Activated T-cell treated with anti-CD3 and anti-CD28 coated beads for 1 hour (primary cell): Measurements from ENCODE around the gene UBXN2A.
"Not testable (repeated sequence)": the region's sequence is repeated elsewhere in the genome, so short reads cannot be mapped to it uniquely, and the experiment has no call there.

ENCODE experiments used
- DNase-seq: peaks from one replicate; pipeline ENCODE4 v3.0.0-alpha.2; 2020; ENCODE audit warnings: low read depth

UBXN2A gene

DNA sequence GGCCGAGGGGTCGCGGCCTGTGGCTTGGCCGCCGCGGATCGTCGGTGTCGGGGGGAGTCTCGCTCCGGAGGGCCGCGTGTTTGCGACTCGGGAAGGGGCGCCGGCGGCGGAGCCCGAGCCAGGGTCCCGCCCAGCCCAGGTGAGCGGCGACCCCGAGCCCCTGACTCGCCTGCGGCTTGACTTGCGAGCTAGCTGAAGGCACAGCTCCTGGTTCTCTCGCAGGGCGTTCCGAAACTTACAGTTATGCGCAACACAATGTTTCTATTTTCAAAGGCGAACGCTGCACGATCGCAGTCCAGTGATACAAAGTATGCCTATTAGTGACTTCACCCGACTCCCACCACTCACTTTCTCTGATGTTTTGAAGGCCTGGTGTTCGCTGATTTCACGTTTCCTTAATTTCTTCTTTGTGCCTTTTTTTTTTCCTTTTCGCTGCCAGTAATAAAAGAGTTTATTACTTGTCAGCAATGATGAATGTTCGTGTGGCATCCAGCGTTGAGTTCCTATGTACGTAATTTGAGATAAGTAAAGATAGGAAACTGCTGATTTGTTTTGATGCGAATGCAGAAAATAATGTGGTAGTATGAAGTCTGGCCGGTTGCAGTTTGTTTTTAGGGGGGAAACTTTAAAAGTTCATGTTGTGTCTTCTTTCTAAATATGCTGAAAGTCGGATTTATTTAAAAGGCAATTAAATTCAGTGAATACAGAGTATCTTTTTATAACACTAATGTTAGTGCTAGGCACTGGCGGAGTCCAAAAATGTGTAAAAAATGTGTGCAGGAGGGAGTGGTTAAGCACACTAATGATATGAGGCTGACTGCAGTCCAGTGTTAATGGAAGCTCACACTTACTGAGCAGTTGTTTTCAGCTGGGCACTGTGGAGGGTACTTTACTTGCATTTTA is 706 bp downstream of the UBXN2A start:
- no peak for DNase-seq

GRCh38 chr2:23941644-23942043 is 1.4 kb downstream of the UBXN2A start:
- DNase-seq: no peak

- no peak for DNase-seq
These were observed 3.4 kb downstream of the UBXN2A start for GRCh38 chr2:23943666-23944065.

GRCh38 chr2:23944527-23944926 is 4.3 kb downstream of the UBXN2A start:
- DNase-seq: no peak

GRCh38 chr2:23944976-23945375 is 4.7 kb downstream of the UBXN2A start:
- no peak for DNase-seq

GRCh38 chr2:23947350-23947749 is 7.1 kb downstream of the UBXN2A start:
- DNase-seq: no peak

DNA sequence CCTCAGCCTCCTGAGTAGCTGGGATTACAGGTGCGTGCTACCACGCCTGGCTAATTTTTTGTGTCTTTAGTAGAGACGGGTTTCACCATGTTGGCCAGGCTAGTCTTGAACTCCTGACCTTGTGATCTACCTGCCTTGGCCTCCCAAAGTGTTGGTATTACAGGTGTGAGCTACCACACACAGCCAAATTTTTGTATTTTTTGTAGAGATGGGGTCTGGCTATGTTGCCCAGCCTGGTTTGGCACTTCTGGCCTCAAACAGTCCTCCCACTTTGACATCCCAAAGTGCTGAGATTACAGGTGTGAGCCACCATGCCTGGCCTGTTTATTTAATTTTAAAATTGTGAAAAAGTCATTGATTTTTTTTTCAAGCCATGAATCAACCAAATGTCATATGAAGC is 12.3 kb downstream of the UBXN2A start:
- DNase-seq: not testable (repeated sequence)

DNA sequence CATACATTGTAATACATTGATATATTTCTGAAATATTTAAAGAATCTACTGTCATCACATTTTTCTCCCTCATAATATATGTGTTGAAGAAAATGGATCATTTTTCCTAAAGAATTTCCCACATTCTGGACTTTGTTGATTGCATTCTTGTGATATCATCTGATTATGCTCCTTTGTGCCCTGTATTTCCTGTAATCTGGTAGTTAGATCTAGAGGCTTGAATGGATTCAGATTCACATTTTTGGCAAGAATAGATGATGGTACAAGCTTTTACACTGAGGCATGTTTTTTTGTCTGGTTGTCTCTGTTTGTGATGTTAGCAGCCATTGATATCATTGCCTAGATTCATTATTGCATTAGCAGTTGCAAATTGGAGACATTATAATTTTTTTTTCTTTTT is 13.4 kb downstream of the UBXN2A start:
- no peak for DNase-seq

DNA sequence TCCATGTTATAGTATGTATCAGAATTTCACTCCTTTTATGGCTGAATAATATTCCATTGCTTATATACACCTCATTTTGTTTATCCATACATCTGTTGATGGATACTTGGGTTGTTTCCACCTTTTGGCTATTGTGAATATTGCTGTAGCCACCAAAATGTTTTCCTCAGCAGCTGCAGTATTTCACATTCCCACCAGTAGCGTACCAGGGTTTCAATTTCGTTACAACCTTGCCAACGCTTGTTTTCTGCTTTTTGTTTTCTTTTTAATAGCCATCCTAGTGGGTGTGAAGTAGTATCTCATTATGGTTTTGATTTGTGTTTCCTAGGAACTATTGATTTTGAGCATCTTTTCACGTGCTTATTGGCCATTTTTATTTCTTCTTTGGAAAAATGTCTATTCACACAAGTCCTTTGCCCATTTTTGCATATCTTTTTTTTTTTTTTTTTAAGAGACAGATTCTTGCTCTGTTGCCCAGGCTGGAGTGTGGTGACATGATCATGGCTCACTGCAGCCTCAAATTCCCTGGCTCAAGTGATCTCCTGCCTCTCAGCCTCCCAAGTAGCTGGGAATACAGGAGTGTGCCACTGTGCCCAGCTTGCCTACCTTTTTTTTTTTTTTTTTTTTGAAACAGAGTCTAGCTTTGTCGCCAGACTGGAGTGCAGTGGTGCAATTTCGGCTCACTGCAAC is 14.2 kb downstream of the UBXN2A start:
- DNase-seq: no peak

DNA sequence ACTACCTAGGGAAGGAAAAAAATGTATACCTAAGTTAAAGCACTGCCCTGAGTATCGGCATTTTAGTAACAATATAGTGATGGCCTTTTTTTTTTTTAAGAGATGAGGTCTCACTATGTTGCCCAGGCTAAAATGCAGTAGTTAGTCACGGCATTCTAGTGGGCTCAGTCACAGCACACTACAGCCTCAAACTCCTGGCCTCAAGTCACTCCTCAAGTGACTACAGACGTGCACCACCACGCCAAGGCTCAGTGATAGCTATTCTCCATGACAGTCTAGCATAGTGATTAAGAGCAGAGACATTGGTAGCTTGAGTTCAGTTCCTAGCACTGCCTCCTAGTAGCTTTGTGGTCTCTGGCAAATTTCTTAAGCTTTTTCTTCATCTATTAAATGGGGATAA is 27.6 kb downstream of the UBXN2A start:
- no peak for DNase-seq

GRCh38 chr2:23976883-23977282 is 36.6 kb downstream of the UBXN2A start:
- no peak for DNase-seq

DNA sequence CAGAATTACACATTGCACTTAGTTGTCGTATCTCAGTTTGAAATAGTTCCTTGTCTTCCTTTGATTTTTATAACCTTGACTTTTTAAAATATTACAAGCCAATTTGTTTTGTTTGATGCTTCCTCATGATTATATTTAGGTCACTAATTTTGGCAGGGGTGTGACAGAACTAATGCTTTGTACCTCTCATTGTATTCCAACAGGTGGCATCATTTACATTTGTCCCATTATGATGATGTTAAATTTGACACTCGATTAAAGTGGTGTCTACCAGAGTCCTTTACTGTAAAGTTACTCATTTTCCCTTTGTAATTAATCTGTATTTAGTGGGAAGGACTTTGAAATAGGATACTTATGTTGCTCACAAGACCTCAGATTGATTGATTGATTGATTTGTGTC is 48.1 kb downstream of the UBXN2A start:
- DNase-seq: no peak

GRCh38 chr2:23992931-23993330 is 52.7 kb downstream of the UBXN2A start:
- no peak for DNase-seq

GRCh38 chr2:23993736-23994269 is 53.5 kb downstream of the UBXN2A start:
- DNase-seq: no peak

DNA sequence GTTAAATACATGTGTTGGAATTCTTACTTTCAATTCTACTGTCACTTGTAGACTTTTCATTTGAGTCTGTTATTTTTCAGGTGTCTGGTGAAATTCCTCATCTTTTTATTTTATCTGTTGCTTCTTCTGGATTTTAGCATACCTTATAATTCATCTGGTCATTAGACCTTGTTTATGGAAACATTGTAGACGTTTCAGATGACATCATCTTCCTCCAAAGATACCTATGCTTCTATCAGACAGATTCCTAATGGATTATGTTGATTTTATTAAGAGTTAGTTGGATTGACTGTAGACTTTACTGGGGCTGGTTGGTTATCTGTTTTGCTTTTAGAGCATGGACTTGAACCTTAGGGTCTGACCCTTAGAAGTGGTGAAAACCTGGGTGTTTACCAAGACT is 54.3 kb downstream of the UBXN2A start:
- no peak for DNase-seq

- no peak for DNase-seq
These were observed 67.4 kb downstream of the UBXN2A start for GRCh38 chr2:24007693-24008092.

DNA sequence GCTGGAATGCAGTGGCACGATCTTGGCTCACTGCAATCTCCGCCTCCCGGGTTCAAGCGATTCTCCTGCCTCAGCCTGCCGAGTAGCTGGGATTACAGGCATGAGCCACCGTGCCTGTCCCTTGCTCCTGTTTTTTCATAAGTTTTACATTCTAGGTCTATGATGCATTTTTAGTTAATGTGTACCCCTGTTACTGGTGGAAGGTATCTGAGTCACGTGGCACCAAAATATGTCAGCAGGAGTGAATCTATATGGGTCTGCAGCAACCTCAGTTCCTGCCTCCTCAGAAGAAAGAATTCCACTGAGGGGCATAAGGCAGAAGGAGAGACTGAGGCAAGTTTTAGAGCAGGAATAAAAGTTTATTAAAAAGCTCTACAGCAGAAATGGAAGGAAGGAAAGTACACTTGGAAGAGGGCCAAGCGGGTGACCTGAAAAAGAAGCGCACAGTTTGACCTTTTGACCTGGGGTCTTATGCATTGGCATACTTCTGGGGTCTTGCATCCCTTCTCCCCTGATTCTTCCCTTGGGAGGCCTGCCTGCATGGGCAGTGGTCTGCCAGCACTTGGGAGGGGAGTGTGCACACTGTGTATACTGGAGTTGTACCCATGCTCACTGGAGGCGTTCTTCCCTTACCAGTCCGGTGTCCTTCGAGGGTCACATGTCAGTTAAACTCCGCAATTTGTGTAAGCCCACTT is 68.6 kb downstream of the UBXN2A start:
- DNase-seq: no peak

- DNase-seq: no peak
These were observed 69.1 kb downstream of the UBXN2A start for GRCh38 chr2:24009367-24009679.

DNA sequence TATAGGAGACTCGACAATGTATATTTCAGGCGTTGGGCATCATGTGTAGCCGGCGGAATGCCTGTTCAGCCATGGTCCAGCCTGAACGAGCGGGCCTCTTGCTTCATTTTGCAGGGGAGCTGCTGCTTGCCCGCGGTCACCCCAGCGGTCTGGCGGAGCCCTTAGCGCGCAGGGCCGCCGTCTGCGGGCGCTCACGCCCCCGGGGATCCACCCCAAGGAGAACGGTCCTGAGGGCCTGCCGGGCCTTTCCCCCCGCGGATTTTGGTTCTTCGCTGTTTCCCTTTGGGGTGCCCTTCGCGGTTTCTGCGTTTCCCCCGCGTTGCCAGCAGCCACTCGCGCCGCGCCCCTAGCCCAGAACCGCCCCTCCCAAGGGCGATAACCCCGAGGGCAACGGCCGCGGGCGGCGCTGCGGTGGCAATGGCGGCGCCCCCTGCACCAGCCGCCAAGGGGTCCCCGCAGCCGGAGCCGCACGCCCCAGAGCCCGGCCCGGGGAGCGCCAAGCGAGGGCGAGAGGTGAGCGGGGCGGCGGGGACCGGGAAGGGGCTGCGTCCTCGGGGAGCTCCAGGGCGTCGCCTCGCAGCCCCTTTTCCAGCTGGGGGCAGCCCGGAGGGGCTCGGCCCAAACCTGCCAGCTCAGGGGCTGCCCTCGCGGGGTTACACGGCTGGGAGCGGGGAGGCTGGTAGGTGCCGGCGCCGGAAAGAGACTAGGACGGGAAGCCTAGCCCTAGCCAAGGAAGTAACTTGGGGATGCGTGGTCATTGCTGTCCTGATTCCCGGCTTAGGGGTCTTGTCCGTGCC is 69.6 kb downstream of the UBXN2A start, which contains the start of gene MFSD2B:
Gene MFSD2B, plus strand, starts transcription at position 406 of the 797 bp plus-strand sequence. Its CDS starts 12 bp downstream, at position 418.
- no peak for DNase-seq

- DNase-seq: no peak
These were observed 70.4 kb downstream of the UBXN2A start for GRCh38 chr2:24010477-24011249.
